GM12874 (cell line): ENCODE data around the gene ZBTB3.

ENCODE experiments used
- CTCF ChIP-seq: IDR thresholded peaks from 2 replicates; pipeline ENCODE4 v1.5.1; 2011; ENCODE audit warnings: low read depth, mild to moderate bottlenecking, control low read depth, low read length, moderate library complexity; ENCODE audit not compliant: insufficient read depth

Gene ZBTB3

GRCh38 chr11:62775646-62776045, 21.7 kb upstream of the ZBTB3 start:
- TF ChIP-seq CTCF, result no peak

- no peak for TF ChIP-seq CTCF
Measured at GRCh38 chr11:62774407-62774806, 20.4 kb upstream of the ZBTB3 start.

GRCh38 chr11:62771144-62772021, 17.4 kb upstream of the ZBTB3 start, which contains the start of gene TAF6L:
TSS of gene TAF6L (plus strand) at chr11:62771396. CDS start at chr11:62775784, 4,388 bp downstream.
- TF ChIP-seq CTCF, result no peak

- TF ChIP-seq CTCF, result no peak
Measured at GRCh38 chr11:62770778-62771143, 16.8 kb upstream of the ZBTB3 start.

- TF ChIP-seq CTCF, result no peak
Measured at GRCh38 chr11:62757846-62758788, 4.2 kb upstream of the ZBTB3 start.

- TF ChIP-seq CTCF, result no peak
Measured at GRCh38 chr11:62755086-62755615, 1.2 kb upstream of the ZBTB3 start.
